Ovary (tissue), 9 donors: Measurements from ENCODE around the gene ZMYND8. TPM values are rescaled to one million over a fixed set of nuclear protein-coding genes. Genes with fewer than 3 reads are reported as not detected.

Experiments
- DNase-seq, 5 donors: peaks; one replicate each; pipeline ENCODE4 v3.0.0-alpha.2; 2019 to 2020
- H3K27ac ChIP-seq, 2 donors: fragments of 200-600 bp; one replicate each; pipeline versions ENCODE4 v1.5.1 to v1.8.0; 2019 to 2022
- H3K27me3 ChIP-seq: fragments of 200-600 bp; one replicate; pipeline ENCODE4 v1.8.0; 2022
- H3K36me3 ChIP-seq: fragments of 200-600 bp; sonication (generic); one replicate; pipeline ENCODE4 v1.5.1; 2019
- H3K4me1 ChIP-seq: one replicate; pipeline ENCODE4 v1.8.1; 2013; ENCODE audit warnings: mild to moderate bottlenecking, moderate library complexity; ENCODE audit not compliant: insufficient read depth
- H3K4me3 ChIP-seq: fragments of 200-600 bp; sonication (generic); one replicate; pipeline ENCODE4 v1.5.1; 2017
- H3K9me3 ChIP-seq, 2 donors: fragments of 200-600 bp in 1 of 2; sonication (generic) in 1 of 2; one replicate each; pipeline versions ENCODE4 v1.5.1 to v1.8.1; 2013 to 2019; ENCODE audit warnings: mild to moderate bottlenecking in 1 of 2, moderate library complexity in 1 of 2
- EP300 ChIP-seq: sonication (generic); formaldehyde crosslinking; IDR thresholded peaks from one replicate; pipeline ENCODE4 v1.6.1; 2017; ENCODE audit warnings: antibody characterized with exemption
- POLR2A ChIP-seq: fragments of 450-650 bp; IDR thresholded peaks from one replicate; pipeline ENCODE4 v1.6.1; 2017; ENCODE audit warnings: antibody characterized with exemption, mild to moderate bottlenecking, moderate library complexity
- WGBS, 3 donors: extraction: QIAGEN DNeasy Blood & Tissue Kit in 1 of 3; methylation state at CpG; one replicate each; pipeline versions ENCODE4 v1.1.5 to v1.1.7; 2013 to 2017; 5-methylcytosine and 5-hydroxymethylcytosine counted together
- intact Hi-C, 4 donors: fragments of 100-400 bp; cut with DNase I; formaldehyde crosslinking; loops; one replicate each; pipeline versions ENCODE4 v1.11.0 to v1.15.1; 2022 to 2023
- polyA plus RNA-seq, 2 donors: library from polyadenylated mRNA; stranded (reverse); fragments of 200-250 nt in 1 of 2; fragments of 350-450 nt in 1 of 2; fragmentation: Illumina TruSeq in 1 of 2; extraction: RNeasy Lipid Tissue Mini Kit (QIAGEN cat#74804) in 1 of 2; gene quantifications; one replicate each; pipeline ENCODE4 v1.2.3, GENCODE V29; 2013 to 2014
- total RNA-seq, 7 donors: library from RNA; depleted of rRNA in 2 of 7; stranded (reverse); fragments of >200 nt in 2 of 7; fragmentation: NEBNext Ultra II Directional in 3 of 7; extraction: Animal tissue kit (Norgen Biotek cat#: 25700) in 3 of 7; gene quantifications; one replicate each; pipeline versions ENCODE4 v1.1.0 to v1.2.4, GENCODE V29; 2016 to 2023
- TF ChIP-seq, protein P1 (sequence below), 3 donors: fragments of 450-650 bp in 2 of 3; fragments of 200-600 bp in 1 of 3; IDR thresholded peaks; one replicate each; pipeline versions ENCODE4 v1.5.1 to v1.8.0; 2016 to 2022; ENCODE audit warnings: antibody characterized with exemption in 3 of 3, mild to moderate bottlenecking in 1 of 3
- donor health status: DM: no; HTN: no; CAD: no; lungs with moderate emphysema.
- donor health status: DM: no; HTN: no; CAD: no.
- donor health status: Bipolar disorder and iron deficiency.
- donor health status: DM: yes; HTN: yes; CAD: no.
- donor health status: DM: no; HTN: no; CAD: no.
- donor health status: DM: yes; HTN: yes; CAD: no.

The ZMYND8 gene
- total and polyA plus RNA-seq, 9 donors, result 8.3 to 40.7 (median 30.5) TPM

- Histone ChIP-seq H3K36me3 (no peaks in the 10 kb centered on the region), H3K27me3 (no peaks in the 10 kb centered on the region), H3K4me3 (no peak overlapping the region), H3K4me1 (no peaks in the 10 kb centered on the region), H3K27ac (no peak overlapping the region), H3K9me3 (no peaks in the 10 kb centered on the region)
- intact Hi-C loops, result no loop called here
- 92 to 98% (median 94%) methylated on average over 7 of the region's 7 CpGs for WGBS, 3 donors
- TF ChIP-seq POLR2A, result no peak
- DNase-seq, result no peak
Measured at GRCh38 chr20:47227119-47227518, 129.4 kb downstream of the ZMYND8 start.

DNA sequence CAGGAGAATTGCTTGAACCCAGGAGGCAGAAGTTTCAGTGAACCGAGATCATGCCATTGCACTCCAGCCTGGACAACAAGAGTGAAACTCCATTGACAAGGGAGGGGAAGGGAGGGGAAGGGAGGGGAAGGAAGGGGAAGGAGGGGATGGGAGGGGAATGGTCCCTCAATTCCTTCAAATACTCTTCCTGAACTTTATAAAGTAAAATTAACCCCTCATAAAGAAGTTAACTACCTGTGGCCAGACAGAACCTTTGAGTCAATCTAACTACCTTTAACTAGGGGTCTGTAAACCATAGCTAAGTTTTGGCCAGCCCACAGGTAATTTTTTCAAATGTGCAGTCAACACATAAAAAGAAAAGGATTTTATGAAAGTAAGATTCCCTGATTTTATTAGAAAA is 131.0 kb downstream of the ZMYND8 start:
- Histone ChIP-seq H3K27me3 (no peaks in the 10 kb centered on the region), H3K36me3 (no peaks in the 10 kb centered on the region), H3K27ac (no peak overlapping the region), H3K4me1 (no peaks in the 10 kb centered on the region), H3K4me3 (no peak overlapping the region), H3K9me3 (no peaks in the 10 kb centered on the region)
- 80 to 95% (median 87%) methylated on average over 1 of the region's 1 CpG for WGBS, 3 donors
- intact Hi-C loops, result no loop called here
- DNase-seq, result no peak
- no peak for TF ChIP-seq EP300
- TF ChIP-seq, protein P1, sequence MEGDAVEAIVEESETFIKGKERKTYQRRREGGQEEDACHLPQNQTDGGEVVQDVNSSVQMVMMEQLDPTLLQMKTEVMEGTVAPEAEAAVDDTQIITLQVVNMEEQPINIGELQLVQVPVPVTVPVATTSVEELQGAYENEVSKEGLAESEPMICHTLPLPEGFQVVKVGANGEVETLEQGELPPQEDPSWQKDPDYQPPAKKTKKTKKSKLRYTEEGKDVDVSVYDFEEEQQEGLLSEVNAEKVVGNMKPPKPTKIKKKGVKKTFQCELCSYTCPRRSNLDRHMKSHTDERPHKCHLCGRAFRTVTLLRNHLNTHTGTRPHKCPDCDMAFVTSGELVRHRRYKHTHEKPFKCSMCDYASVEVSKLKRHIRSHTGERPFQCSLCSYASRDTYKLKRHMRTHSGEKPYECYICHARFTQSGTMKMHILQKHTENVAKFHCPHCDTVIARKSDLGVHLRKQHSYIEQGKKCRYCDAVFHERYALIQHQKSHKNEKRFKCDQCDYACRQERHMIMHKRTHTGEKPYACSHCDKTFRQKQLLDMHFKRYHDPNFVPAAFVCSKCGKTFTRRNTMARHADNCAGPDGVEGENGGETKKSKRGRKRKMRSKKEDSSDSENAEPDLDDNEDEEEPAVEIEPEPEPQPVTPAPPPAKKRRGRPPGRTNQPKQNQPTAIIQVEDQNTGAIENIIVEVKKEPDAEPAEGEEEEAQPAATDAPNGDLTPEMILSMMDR (IDR thresholded peaks at IDR 0.05), result no peak
- TF ChIP-seq POLR2A, result no peak

DNA sequence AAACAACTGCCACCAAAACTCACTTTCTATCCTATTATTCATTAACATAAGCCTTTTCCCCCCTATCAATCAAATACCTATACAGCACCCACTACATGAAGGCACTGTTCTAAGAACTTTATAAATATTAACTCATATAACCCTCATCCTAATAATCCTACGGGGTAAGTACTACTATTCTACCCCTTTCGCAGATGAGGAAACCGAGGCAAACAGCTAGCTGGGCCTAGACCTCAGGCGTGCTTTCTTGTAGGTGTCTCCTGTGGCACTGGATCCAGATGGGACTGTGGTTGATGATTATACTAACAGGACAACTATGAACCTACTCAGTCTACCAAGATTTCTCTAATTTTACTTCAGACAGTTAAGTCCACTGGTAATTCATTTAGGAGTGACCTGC is 131.6 kb downstream of the ZMYND8 start:
- no peak for DNase-seq
- no peaks in the 10 kb centered on the region for H3K36me3 ChIP-seq
- H3K9me3 ChIP-seq, result no peaks in the 10 kb centered on the region
- intact Hi-C loops, result no loop called here
- no peak overlapping the region for H3K27ac ChIP-seq
- H3K27me3 ChIP-seq, result no peaks in the 10 kb centered on the region
- no peaks in the 10 kb centered on the region for H3K4me1 ChIP-seq
- WGBS, 3 donors, result 93 to 97% (median 95%) methylated on average over 4 of the region's 4 CpGs
- H3K4me3 ChIP-seq, result no peak overlapping the region
- TF ChIP-seq, protein P1 (IDR thresholded peaks at IDR 0.05), result no peak
- TF ChIP-seq POLR2A (no peak), EP300 (no peak)

DNA sequence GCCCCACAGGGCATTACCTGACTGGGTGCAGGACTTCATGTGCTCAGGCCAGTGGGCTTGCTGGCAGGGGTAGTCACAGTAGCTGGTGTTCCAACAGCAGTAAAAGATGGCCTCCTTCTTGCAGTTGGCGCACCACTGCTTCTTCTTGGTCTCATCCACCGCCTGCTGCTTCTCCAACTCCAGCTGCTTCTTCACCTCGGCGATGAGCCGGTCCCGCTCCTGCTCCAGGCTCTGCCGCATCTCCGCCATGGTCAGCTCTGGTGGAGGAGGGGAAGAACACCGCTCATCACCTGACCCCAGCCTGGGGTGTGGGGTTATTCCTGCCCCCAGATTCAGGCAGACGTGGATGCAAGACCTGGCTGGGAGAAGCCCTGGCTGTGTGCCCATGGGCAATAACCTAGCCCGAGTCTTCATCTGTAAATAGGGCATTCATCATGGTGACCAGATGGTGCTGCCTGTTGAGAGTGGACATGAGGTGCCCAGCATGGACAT is 132.2 kb downstream of the ZMYND8 start:
- Histone ChIP-seq H3K4me1 (no peaks in the 10 kb centered on the region), H3K27me3 (no peaks in the 10 kb centered on the region), H3K27ac (no peak overlapping the region), H3K9me3 (no peaks in the 10 kb centered on the region), H3K4me3 (no peak overlapping the region), H3K36me3 (no peaks in the 10 kb centered on the region)
- TF ChIP-seq POLR2A (no peak), EP300 (no peak)
- TF ChIP-seq, protein P1 (IDR thresholded peaks at IDR 0.05), result no peak
- WGBS, 3 donors, result 89 to 93% (median 90%) methylated on average over 11 of the region's 11 CpGs
- DNase-seq, result no peak
- intact Hi-C loops, result no loop called here

- intact Hi-C loops, result no loop called here
- Histone ChIP-seq H3K4me1 (no peaks in the 10 kb centered on the region), H3K27ac (no peak overlapping the region), H3K27me3 (no peaks in the 10 kb centered on the region), H3K36me3 (no peaks in the 10 kb centered on the region), H3K9me3 (no peaks in the 10 kb centered on the region), H3K4me3 (no peak overlapping the region)
- WGBS, 3 donors, result 88 to 100% (median 92%) methylated on average over 1 of the region's 1 CpG
- TF ChIP-seq EP300 (no peak), POLR2A (no peak)
- TF ChIP-seq, protein P1 (IDR thresholded peaks at IDR 0.05), result no peak
- no peak for DNase-seq
Measured at GRCh38 chr20:47223896-47224295, 132.6 kb downstream of the ZMYND8 start.
